ENCODE data around the gene KLHL14. TPM values are rescaled to one million over a fixed set of nuclear protein-coding genes. Genes with fewer than 3 reads are reported as not detected.

KLHL14 gene
- total and polyA plus RNA-seq, 2 of the 13 experiments (the other 11 are each of a cell fraction or from before 2014, with no cell fraction given) = 16.0 to 41.8 TPM

DNA sequence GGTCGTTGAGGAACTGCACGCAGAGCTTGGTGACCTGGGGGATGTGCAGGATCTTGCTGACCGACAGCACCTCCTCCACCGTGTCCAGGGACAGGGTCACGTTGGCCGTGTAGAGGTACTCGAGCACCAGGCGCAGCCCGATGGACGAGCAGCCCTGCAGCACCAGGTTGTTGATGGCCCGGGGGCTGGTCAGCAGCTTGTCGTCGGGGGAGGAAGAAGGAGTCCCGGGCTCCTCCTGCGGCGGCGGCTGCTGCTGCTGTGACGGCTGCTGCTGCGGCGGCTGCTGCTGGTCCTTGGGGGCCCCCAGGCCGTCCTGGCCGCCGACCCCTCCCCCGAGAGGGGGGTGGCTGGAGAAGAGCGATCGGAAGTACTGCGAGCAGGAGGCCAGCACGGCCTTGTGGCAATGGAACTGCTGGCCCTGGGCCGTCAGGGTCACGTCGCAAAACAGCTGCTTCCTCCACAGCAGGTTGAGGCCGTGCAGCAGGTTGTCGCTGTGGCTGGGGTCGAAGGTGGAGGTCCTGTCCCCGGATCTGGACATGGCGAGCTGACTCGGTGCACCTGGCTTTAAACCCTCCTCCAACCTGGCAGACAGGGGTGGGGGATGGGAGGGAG is 2.7 kb downstream of the KLHL14 start (continued):
- TF ChIP-seq ZBTB25 (CRISPR knock-in tag; IDR thresholded peaks at IDR 0.05) (0 out of 2 replicates have a peak, but pooled peaks have one; percentile 10), ZKSCAN8 (CRISPR knock-in tag; IDR thresholded peaks at IDR 0.05; ENCODE audit: borderline replicate concordance) (no peak), ZFAT (CRISPR knock-in tag; conservative IDR thresholded peaks at IDR 0.05) (no peak), STAG1 (CRISPR knock-in tag; IDR thresholded peaks at IDR 0.05) (no peak), TMF1 (CRISPR knock-in tag; IDR thresholded peaks at IDR 0.05; ENCODE audit: low read depth) (peak; percentile 91), ZFX (CRISPR knock-in tag; IDR thresholded peaks at IDR 0.05; ENCODE audit: low read depth) (peak; percentile 86), PLRG1 (conservative IDR thresholded peaks at IDR 0.05) (no peak), ZFP37 (CRISPR knock-in tag; IDR thresholded peaks at IDR 0.05; ENCODE audit: borderline replicate concordance) (no peak), GLI4 (CRISPR knock-in tag; IDR thresholded peaks at IDR 0.05; ENCODE audit: borderline replicate concordance) (no peak), SOX6 (IDR thresholded peaks at IDR 0.05) (no peak), SOX6 (CRISPR knock-in tag; IDR thresholded peaks at IDR 0.05) (no peak), IRF2 (CRISPR knock-in tag; IDR thresholded peaks at IDR 0.05) (no peak), RNF219 (CRISPR knock-in tag; IDR thresholded peaks at IDR 0.05) (no peak), NCOA5 (CRISPR knock-in tag; IDR thresholded peaks at IDR 0.05) (no peak), GATA4 (IDR thresholded peaks at IDR 0.05; ENCODE audit: borderline replicate concordance, low read depth) (no peak), MLLT10 (CRISPR knock-in tag; IDR thresholded peaks at IDR 0.05) (no peak), ZEB1 (IDR thresholded peaks at IDR 0.05; ENCODE audit: insufficient replicate concordance, low read depth) (no peak), ZNF136 (CRISPR knock-in tag; IDR thresholded peaks at IDR 0.05; ENCODE audit: low read depth) (no peak), ZNF780A (CRISPR knock-in tag; IDR thresholded peaks at IDR 0.05) (no peak), TAF15 (IDR thresholded peaks at IDR 0.05; ENCODE audit: low read depth, low read length, poor library complexity, severe bottlenecking) (no peak)
- TF ChIP-seq, protein P1, sequence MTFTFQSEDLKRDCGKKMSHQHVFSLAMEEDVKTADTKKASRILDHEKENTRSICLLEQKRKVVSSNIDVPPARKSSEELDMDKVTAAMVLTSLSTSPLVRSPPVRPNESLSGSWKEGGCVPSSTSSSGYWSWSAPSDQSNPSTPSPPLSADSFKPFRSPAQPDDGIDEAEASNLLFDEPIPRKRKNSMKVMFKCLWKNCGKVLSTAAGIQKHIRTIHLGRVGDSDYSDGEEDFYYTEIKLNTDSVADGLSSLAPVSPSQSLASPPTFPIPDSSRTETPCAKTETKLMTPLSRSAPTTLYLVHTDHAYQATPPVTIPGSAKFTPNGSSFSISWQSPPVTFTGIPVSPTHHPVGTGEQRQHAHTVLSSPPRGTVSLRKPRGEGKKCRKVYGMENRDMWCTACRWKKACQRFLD (CRISPR knock-in tag; IDR thresholded peaks at IDR 0.05; ENCODE audit: borderline replicate concordance) = 0 out of 2 replicates have a peak, but pooled peaks have one; percentile 76
- TF ChIP-seq, protein P2, sequence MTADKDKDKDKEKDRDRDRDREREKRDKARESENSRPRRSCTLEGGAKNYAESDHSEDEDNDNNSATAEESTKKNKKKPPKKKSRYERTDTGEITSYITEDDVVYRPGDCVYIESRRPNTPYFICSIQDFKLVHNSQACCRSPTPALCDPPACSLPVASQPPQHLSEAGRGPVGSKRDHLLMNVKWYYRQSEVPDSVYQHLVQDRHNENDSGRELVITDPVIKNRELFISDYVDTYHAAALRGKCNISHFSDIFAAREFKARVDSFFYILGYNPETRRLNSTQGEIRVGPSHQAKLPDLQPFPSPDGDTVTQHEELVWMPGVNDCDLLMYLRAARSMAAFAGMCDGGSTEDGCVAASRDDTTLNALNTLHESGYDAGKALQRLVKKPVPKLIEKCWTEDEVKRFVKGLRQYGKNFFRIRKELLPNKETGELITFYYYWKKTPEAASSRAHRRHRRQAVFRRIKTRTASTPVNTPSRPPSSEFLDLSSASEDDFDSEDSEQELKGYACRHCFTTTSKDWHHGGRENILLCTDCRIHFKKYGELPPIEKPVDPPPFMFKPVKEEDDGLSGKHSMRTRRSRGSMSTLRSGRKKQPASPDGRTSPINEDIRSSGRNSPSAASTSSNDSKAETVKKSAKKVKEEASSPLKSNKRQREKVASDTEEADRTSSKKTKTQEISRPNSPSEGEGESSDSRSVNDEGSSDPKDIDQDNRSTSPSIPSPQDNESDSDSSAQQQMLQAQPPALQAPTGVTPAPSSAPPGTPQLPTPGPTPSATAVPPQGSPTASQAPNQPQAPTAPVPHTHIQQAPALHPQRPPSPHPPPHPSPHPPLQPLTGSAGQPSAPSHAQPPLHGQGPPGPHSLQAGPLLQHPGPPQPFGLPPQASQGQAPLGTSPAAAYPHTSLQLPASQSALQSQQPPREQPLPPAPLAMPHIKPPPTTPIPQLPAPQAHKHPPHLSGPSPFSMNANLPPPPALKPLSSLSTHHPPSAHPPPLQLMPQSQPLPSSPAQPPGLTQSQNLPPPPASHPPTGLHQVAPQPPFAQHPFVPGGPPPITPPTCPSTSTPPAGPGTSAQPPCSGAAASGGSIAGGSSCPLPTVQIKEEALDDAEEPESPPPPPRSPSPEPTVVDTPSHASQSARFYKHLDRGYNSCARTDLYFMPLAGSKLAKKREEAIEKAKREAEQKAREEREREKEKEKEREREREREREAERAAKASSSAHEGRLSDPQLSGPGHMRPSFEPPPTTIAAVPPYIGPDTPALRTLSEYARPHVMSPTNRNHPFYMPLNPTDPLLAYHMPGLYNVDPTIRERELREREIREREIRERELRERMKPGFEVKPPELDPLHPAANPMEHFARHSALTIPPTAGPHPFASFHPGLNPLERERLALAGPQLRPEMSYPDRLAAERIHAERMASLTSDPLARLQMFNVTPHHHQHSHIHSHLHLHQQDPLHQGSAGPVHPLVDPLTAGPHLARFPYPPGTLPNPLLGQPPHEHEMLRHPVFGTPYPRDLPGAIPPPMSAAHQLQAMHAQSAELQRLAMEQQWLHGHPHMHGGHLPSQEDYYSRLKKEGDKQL (CRISPR knock-in tag; IDR thresholded peaks at IDR 0.05; ENCODE audit: low read depth) = no peak

All from HepG2 (cell line).